Body of pancreas (tissue), 4 donors: ENCODE data around the gene EYA4. TPM values are rescaled to one million over a fixed set of nuclear protein-coding genes. Genes with fewer than 3 reads are reported as not detected.

Experiments
- ATAC-seq: fragments of 150-250 bp; one replicate; pipeline ENCODE4 v1.9.1; 2016
- DNase-seq, 4 donors: peaks; one replicate each; pipeline ENCODE4 v3.0.0-alpha.2; 2019
- H3K27ac ChIP-seq, 4 donors: fragments of 200-600 bp; sonication (generic); 1 replicate in 3 of 4; 2 replicates in 1 of 4; pipeline versions ENCODE4 v1.5.1 to v1.6.1; 2016 to 2019; ENCODE audit warnings: mild to moderate bottlenecking in 1 of 4, mixed read lengths in 1 of 4, moderate library complexity in 1 of 4
- H3K27me3 ChIP-seq, 2 donors: fragments of 200-600 bp; sonication (generic); one replicate each; pipeline ENCODE4 v1.6.0; 2016; ENCODE audit warnings: mild to moderate bottlenecking in 1 of 2
- H3K36me3 ChIP-seq, 2 donors: fragments of 200-600 bp; sonication (generic); replicated peaks in 1 of 2; 2 replicates each; pipeline ENCODE4 v1.5.1; 2016; ENCODE audit warnings: low read depth in 2 of 2; ENCODE audit not compliant: insufficient read depth in 1 of 2
- H3K4me1 ChIP-seq: fragments of 200-600 bp; sonication (generic); one replicate; pipeline ENCODE4 v1.6.0; 2016
- H3K4me3 ChIP-seq, 2 donors: fragments of 200-600 bp; sonication (generic); 1 replicate in 1 of 2; 2 replicates in 1 of 2; pipeline ENCODE4 v1.5.1; 2016 to 2019
- H3K9me3 ChIP-seq, 3 donors: fragments of 200-600 bp; sonication (generic); 1 replicate in 2 of 3; 2 replicates in 1 of 3; pipeline ENCODE4 v1.5.1; 2016
- POLR2A ChIP-seq, 3 donors: fragments of 450-650 bp; IDR thresholded peaks; one replicate each; pipeline ENCODE4 v1.6.1; 2016; ENCODE audit warnings: antibody characterized with exemption in 3 of 3, mild to moderate bottlenecking in 2 of 3
- WGBS, 2 donors: methylation state at CpG; one replicate each; pipeline ENCODE4 v1.1.5; 2017; 5-methylcytosine and 5-hydroxymethylcytosine counted together
- intact Hi-C: fragments of 100-400 bp; cut with DNase I; formaldehyde crosslinking; loops from one replicate; pipeline ENCODE4 v1.15.1; 2023
- total RNA-seq, 2 donors: library from RNA; depleted of rRNA; stranded (reverse); fragments of >200 nt; gene quantifications; one replicate each; pipeline ENCODE4 v1.1.0, GENCODE V29; 2016
- TF ChIP-seq, protein P1 (sequence below), 7 experiments: fragments of 450-650 bp in 4 of 7; fragments of 200-600 bp in 3 of 7; sonication (generic) in 3 of 7; IDR thresholded peaks; one replicate each; pipeline ENCODE4 v1.5.1; 2016 to 2019; ENCODE audit warnings: antibody characterized with exemption in 7 of 7

The EYA4 gene
- total RNA-seq, 2 donors from 2014 or later: 0.26 to 5.3 TPM

DNA sequence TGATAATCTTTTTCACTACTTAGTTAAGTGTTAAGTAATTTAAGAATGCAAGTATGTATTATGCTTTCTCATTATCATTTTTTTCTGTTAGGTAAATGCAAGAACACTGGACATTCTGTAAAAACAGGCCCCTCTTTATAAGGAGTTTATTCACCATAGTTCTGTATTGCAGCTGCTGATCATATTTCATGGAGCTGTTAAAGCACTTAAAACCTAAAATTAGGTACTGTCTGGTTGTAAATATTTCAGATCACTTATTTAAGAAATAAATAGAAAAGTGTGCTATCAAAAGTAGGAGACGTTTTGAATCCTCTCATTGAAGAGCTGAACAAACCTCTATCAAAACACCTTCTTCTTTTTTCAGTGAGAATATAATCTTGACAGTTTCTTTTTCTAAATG is 3.9 kb downstream of the EYA4 start:
- peaks cover 0 to 6% of the 10 kb centered on the region in 2 donors for H3K27me3 ChIP-seq
- H3K9me3 ChIP-seq: no peaks in the 10 kb centered on the region
- 23 to 27% methylated on average over 1 of the region's 1 CpG for WGBS, 2 donors

DNA sequence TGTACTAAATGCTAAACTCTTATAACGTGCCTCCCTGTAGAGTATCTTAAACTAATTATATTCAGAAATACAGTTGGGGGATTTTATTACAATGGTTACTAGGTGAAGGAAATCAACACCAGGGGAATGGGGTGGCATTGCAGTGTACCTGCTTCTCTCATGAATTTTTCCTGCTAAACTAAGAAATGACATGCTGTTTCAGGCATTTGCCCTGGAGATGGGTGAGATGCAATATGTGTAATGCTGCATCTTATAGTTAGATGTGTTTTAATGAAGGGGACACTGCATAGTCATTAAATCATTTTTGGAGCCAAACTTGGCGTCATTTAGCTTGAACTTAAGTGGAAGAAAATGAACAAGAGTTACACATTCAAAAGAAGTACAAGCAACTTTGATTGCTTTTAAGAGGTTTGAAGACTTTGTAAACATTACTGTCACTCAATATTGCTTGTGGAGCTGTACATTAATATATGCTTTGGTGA is 4.3 kb downstream of the EYA4 start:
- WGBS, 2 donors: 44 to 49% methylated on average over 2 of the region's 2 CpGs
- no peak for ATAC-seq

More for the DNA sequence above, 3.9 kb downstream of the EYA4 start:
- intact Hi-C loops: no loop called here
- no peak overlapping the region for H3K27ac ChIP-seq
- TF ChIP-seq, protein P1, sequence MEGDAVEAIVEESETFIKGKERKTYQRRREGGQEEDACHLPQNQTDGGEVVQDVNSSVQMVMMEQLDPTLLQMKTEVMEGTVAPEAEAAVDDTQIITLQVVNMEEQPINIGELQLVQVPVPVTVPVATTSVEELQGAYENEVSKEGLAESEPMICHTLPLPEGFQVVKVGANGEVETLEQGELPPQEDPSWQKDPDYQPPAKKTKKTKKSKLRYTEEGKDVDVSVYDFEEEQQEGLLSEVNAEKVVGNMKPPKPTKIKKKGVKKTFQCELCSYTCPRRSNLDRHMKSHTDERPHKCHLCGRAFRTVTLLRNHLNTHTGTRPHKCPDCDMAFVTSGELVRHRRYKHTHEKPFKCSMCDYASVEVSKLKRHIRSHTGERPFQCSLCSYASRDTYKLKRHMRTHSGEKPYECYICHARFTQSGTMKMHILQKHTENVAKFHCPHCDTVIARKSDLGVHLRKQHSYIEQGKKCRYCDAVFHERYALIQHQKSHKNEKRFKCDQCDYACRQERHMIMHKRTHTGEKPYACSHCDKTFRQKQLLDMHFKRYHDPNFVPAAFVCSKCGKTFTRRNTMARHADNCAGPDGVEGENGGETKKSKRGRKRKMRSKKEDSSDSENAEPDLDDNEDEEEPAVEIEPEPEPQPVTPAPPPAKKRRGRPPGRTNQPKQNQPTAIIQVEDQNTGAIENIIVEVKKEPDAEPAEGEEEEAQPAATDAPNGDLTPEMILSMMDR (IDR thresholded peaks at IDR 0.05): no peak
- TF ChIP-seq POLR2A (IDR thresholded peaks at IDR 0.05): no peak
- H3K4me1 ChIP-seq: peaks cover 30% of the 10 kb centered on the region
- DNase-seq (no peak), ATAC-seq (no peak)
- H3K36me3 ChIP-seq: no peaks in the 10 kb centered on the region
- no peak overlapping the region for H3K4me3 ChIP-seq

DNA sequence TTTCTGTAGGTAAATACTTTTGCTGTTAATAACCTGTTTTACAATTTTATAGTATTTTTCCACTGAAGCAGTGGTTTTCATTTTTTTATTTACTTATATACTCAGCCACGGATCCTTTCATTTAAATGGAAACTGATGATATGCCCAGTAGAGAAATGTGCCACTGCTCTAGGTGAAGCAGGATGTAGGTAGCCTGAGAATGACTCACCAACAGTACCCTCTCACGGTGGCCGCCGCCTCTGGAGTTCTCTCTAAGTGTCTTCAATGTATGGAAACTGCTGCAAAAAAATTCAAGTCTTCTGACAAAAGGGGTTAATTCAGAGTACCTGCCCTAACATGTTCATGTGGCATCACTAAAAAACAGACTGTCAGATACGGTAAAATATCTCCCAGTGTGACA is 6.4 kb downstream of the EYA4 start:
- DNase-seq (no peak), ATAC-seq (no peak)
- WGBS, 2 donors: 63 to 76% methylated on average over 5 of the region's 5 CpGs
- Histone ChIP-seq H3K27me3 (peaks cover 0 to 3% of the 10 kb centered on the region in 2 donors), H3K4me3 (no peak overlapping the region), H3K4me1 (peaks cover 7% of the 10 kb centered on the region), H3K27ac (no peak overlapping the region), H3K36me3 (no peaks in the 10 kb centered on the region), H3K9me3 (no peaks in the 10 kb centered on the region)
- TF ChIP-seq POLR2A (IDR thresholded peaks at IDR 0.05): no peak
- TF ChIP-seq, protein P1 (IDR thresholded peaks at IDR 0.05): no peak
- intact Hi-C loops: no loop called here

More for the DNA sequence above, 4.3 kb downstream of the EYA4 start:
- no peak overlapping the region for H3K27ac ChIP-seq
- TF ChIP-seq, protein P1 (IDR thresholded peaks at IDR 0.05): no peak
- no peak for TF ChIP-seq POLR2A (IDR thresholded peaks at IDR 0.05)
- DNase-seq: no peak
- H3K4me1 ChIP-seq: peaks cover 28% of the 10 kb centered on the region
- no peaks in the 10 kb centered on the region for H3K36me3 ChIP-seq
- no peak overlapping the region for H3K4me3 ChIP-seq
- peaks cover 0 to 6% of the 10 kb centered on the region in 2 donors for H3K27me3 ChIP-seq
- H3K9me3 ChIP-seq: no peaks in the 10 kb centered on the region
- intact Hi-C loops: no loop called here

DNA sequence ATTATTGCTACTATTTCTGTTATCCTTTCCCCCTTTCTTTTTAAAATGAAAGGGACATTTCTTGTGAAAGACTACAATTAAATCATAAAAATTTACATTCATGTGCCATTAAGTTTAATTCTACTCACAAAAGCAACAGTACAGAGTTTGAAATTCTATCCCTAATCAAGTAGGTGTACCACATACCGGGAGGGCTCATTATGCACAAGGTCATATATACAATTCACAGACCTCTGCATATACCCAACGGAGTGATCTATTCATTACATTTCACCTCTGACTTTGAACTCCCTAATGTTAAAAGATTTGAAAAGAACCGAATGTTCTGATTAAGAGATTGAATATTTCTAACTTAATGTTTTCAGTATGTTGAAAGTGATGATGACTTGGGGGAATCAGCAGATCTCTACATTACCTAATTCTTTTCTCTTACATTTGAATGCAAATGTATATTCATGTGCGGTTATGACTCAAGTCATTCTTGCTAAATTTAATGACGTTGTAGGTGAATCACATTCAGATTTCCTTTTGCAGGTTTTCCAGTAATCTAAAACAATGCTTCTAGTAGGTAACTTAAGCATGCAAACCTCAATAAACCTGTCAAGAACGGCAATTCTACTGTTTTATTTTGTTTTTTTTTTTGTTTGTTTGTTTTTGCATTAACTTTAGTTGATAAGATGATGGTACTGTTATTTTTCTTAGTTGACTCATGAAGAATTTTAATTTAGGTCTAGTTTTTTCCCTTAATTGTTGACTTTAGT is 7.3 kb downstream of the EYA4 start:
- no peaks in the 10 kb centered on the region for H3K9me3 ChIP-seq
- no peaks in the 10 kb centered on the region for H3K36me3 ChIP-seq
- DNase-seq (no peak), ATAC-seq (no peak)
- no peak overlapping the region for H3K4me3 ChIP-seq
- intact Hi-C loops: no loop called here
- TF ChIP-seq POLR2A (IDR thresholded peaks at IDR 0.05): no peak
- TF ChIP-seq, protein P1 (IDR thresholded peaks at IDR 0.05): no peak
- WGBS, 2 donors: 60% methylated on average over 6 of the region's 6 CpGs
- no peaks in the 10 kb centered on the region for H3K4me1 ChIP-seq
- no peaks in the 10 kb centered on the region for H3K27me3 ChIP-seq
- H3K27ac ChIP-seq: no peak overlapping the region

DNA sequence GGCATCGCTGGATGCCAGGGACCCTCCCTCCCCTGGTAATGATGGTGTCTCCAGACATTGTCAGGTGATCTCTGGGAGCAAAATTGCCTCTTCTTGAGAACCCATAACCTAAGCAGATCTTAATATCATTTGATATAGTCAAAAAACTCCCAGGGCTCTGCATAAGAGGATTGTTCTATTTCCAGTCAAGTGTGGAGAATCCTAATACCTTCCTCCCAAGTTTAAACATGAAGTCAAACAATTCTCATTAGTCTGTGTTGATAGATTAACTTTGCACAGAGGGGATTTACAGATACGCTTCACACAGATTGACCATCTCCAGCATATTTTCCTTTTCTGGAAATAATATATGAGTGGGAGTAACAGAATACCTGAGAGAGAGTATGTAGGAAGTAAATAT is 10.5 kb downstream of the EYA4 start:
- no peak overlapping the region for H3K27ac ChIP-seq
- no peak for TF ChIP-seq POLR2A (IDR thresholded peaks at IDR 0.05)
- TF ChIP-seq, protein P1 (IDR thresholded peaks at IDR 0.05): no peak
- H3K9me3 ChIP-seq: no peaks in the 10 kb centered on the region
- no peaks in the 10 kb centered on the region for H3K4me1 ChIP-seq
- WGBS, 2 donors: 65 to 81% methylated on average over 2 of the region's 2 CpGs
- intact Hi-C loops: no loop called here
- DNase-seq (no peak), ATAC-seq (no peak)
- no peak overlapping the region for H3K4me3 ChIP-seq
- no peaks in the 10 kb centered on the region for H3K27me3 ChIP-seq
- no peaks in the 10 kb centered on the region for H3K36me3 ChIP-seq
